Stimulated activated CD4-positive, alpha-beta T cell treated with anti-CD3 and anti-CD28 coated beads, TNF-alpha, amount 100 ng/mL, for 24 hours (primary cell): Measurements from ENCODE around the gene DIS3L.
"Not testable (repeated sequence)": the region's sequence is repeated elsewhere in the genome, so short reads cannot be mapped to it uniquely, and the experiment has no call there.

Source experiments
- DNase-seq, 3 experiments: peaks; one replicate each; pipeline ENCODE4 v3.0.0-alpha.2; 2020; ENCODE audit warnings: low read depth in 3 of 3

Gene DIS3L

GRCh38 chr15:66293419-66294156 lies at the start of gene DIS3L:
DIS3L (plus strand) TSS chr15:66293568; CDS start chr15:66293597, 29 bp downstream.
- DNase-seq, result peak; percentile 24 to 62 (median 33)

DNA sequence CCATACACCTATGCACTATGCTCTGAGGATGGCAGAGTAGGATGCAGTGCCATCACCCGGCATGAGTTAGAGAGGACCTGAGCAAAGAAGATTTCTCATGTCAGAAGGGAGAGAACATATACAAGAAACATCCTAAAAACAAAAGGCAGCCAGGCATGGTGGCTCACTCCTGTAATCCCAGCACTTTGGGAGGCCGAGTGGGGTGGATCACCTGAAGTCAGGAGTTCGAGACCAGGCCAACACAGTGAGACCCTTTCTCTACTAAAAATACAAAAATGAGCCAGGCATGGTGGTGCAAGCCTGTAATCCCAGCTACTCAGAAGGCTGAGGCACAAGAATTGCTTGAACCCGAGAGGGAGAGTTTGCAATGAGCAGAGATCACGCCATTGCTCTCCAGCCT lies 47.5 kb upstream of the DIS3L start:
- not testable (repeated sequence) for DNase-seq

GRCh38 chr15:66246937-66247336 lies 46.4 kb upstream of the DIS3L start:
- DNase-seq, result no peak

DNA sequence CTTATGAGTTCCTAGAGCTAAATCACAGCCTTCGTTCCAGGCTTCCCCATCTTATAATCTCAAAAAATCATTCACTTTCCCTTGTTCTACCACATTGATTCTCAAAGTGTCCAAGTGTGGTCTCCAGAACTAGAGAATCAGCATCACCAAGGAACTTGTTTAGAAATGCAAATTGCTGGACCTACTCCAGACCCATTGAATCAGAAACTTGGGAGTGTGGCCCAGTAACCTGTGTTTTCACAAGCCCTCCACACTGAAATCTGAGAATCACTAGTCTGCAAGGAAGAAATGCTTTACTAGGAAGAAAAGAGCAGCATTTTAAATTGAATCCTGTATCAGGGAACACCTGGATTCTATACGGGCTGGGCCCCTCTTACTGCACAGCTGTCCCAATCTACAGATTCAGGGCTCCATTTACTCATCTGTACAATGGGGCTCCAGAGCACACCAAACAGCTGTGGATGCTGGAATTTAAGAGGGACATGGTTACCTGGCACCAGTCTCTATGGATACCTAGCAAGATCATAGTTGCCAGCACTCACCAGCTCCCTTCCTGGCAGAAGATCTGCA lies 43.7 kb upstream of the DIS3L start:
- DNase-seq, result no peak

GRCh38 chr15:66251065-66251789 lies 42.1 kb upstream of the DIS3L start:
- no peak for DNase-seq

- peak in 2 of 3 experiments; percentile 13 to 46 for DNase-seq
Observed at GRCh38 chr15:66251790-66252684, 41.3 kb upstream of the DIS3L start.

DNA sequence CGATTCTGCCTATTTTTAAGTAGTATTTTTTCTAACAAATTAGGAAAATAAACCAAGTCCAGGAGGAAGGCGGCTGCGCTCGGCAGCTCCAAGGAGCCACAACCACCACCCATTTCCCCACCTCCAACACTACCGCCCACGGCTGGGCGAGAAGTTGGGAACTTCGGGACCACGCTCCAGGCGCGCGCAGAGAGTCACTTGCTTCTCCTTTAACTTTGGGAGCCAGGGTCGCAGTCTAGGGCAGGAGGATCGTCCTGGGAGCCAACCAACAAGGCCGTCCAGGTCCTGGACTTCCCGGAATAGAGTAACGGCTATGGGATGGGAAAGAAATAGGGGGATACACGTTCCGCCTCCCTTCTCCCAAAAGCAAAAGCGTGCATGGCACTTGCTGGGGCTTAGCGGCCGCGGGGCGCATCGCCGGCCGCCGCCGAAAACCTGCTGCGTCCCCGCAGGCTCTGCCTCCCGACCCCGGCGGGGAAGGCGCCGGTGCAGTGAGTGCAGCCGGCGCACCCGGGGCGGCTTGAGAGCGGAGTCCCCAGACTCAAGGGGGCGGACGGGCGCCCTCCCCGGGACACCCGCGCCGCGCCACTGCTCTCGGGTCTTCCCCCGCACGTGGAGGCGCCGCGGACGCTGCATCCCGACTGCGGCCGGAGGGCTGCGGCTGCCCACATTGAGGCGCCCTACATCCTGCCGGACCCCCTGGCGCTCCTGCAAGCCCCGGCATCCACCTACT lies 40.5 kb upstream of the DIS3L start:
- no peak for DNase-seq

DNA sequence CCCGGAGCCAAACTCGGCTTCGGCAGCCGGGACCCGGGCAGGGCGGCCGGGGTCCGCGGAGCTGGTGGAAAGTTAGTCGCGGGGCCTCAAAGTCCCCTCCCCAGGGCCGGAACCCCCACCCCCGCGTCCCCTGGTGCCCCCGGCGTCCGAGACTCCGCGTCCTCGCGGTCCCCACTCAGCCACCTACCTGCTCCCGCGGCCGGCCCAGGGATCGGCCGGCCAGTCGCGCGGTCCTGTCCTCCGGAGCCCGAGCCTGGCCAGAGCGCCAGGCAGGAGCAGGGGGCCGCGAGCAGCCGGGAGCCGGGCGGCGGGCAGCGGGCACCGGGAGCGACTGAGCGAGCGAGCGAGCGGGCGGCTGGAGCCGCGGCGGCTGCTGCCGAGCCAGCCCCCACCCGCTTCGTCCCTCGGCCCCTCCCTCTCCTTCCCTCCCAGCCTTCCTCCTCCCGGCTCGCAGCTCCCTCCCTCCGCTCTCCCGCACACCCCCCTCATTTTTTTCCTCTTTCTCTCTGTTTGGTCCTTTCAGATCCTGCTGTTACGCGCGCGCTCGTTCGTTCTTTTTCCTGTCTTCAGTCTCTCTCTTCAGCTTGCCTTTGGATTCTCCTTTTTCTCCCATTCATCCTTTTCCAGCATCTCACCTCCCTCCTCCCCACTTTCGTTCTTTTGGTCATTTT lies 39.8 kb upstream of the DIS3L start, which contains the start of gene MEGF11:
Gene MEGF11, minus strand, starts transcription at position 333 of the 671 bp plus-strand sequence. CDS start 125,347 bp downstream, outside the sequence.
- no peak for DNase-seq

- no peak for DNase-seq
Observed at GRCh38 chr15:66254089-66254950, 39.0 kb upstream of the DIS3L start.

DNA sequence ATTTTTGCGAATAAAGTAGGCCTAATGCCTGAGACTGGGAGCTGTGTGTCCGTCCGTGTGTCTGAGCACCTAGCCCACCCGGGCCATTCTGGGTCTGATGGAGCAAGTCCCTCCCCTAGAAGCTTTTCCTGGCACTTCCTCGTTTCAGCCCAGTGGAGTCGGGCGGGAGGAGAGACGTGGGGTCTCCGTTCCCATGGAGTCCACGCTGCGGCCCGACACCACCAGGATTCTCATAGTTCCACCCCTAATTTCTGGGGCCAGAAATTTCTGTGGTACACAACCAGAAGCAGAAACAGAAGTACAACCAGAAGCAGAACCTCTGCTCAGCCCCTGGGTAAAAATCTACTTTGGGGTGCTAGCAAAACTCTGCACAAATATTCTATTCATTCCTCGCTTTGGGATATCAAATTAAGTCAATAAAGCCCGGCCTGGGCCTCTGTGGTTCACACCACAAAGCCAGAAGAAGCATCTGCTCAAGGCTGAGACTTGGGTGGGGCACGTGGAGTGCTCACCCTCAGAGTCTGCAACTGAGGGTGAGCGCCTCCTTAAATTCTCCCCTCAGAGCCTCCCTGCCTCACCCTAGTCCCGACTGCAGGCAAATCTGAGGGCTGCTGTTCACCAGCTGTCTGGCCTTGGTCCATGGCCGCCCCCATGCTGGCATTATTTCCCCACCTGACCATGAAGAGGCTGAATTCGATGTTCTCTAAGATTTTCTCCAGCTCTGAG lies 38.3 kb upstream of the DIS3L start:
- DNase-seq, result no peak

GRCh38 chr15:66256692-66257091 lies 36.7 kb upstream of the DIS3L start:
- no peak for DNase-seq

GRCh38 chr15:66261056-66261455 lies 32.3 kb upstream of the DIS3L start:
- DNase-seq, result no peak

- DNase-seq, result not testable (repeated sequence)
Observed at GRCh38 chr15:66262837-66263236, 30.5 kb upstream of the DIS3L start.

GRCh38 chr15:66264859-66265513 lies 28.4 kb upstream of the DIS3L start:
- no peak for DNase-seq

- no peak for DNase-seq
Observed at GRCh38 chr15:66269326-66270090, 23.9 kb upstream of the DIS3L start.

GRCh38 chr15:66270932-66271331 lies 22.4 kb upstream of the DIS3L start:
- no peak for DNase-seq

- DNase-seq, result no peak
Observed at GRCh38 chr15:66275352-66275751, 18.0 kb upstream of the DIS3L start.
